ENCODE measurements around the gene CAMK1D. TPM values are rescaled to one million over a fixed set of nuclear protein-coding genes. Genes with fewer than 3 reads are reported as not detected.

CAMK1D gene
- total RNA-seq, 1 donor, result 11.2 TPM

DNA sequence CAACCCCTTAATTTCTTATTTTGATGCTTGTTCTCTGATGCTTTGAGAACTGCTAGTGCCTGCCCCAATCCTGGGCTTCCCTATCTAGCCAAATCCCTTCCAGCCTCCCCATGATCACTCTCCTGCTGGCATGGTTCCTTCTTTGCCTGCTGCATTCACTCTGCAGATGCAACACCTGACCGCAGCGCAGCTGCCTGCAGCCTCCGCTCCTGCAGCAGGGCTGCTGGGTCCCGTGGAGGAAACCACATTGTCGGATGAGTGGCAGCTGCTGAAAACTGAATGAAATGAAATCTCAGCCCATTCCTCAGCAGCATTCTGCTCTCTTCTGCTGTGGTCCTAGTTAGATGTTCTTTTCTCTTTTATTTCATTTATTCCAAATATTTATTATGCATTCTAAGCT is 331.9 kb downstream of the CAMK1D start:
- no peaks in the 10 kb centered on the region for H4K20me1 ChIP-seq (ENCODE audit: insufficient read depth, low read length)
- TF ChIP-seq, protein P1, sequence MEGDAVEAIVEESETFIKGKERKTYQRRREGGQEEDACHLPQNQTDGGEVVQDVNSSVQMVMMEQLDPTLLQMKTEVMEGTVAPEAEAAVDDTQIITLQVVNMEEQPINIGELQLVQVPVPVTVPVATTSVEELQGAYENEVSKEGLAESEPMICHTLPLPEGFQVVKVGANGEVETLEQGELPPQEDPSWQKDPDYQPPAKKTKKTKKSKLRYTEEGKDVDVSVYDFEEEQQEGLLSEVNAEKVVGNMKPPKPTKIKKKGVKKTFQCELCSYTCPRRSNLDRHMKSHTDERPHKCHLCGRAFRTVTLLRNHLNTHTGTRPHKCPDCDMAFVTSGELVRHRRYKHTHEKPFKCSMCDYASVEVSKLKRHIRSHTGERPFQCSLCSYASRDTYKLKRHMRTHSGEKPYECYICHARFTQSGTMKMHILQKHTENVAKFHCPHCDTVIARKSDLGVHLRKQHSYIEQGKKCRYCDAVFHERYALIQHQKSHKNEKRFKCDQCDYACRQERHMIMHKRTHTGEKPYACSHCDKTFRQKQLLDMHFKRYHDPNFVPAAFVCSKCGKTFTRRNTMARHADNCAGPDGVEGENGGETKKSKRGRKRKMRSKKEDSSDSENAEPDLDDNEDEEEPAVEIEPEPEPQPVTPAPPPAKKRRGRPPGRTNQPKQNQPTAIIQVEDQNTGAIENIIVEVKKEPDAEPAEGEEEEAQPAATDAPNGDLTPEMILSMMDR (IDR thresholded peaks at IDR 0.05; ENCODE audit: extremely low read depth, low read depth, low read length), result no peak
- no peak overlapping the region for H2AFZ ChIP-seq (ENCODE audit: low read length)
- H3K79me2 ChIP-seq (ENCODE audit: insufficient read depth, low read length), result no peaks in the 10 kb centered on the region
- H3K4me2 ChIP-seq (ENCODE audit: insufficient read depth, low read length), result no peak overlapping the region
- H3K27ac ChIP-seq (ENCODE audit: low read depth, low read length), result no peak overlapping the region
- DNase-seq (ENCODE audit: insufficient read length, low spot score, missing footprints), result no peak
- H3K36me3 ChIP-seq (ENCODE audit: insufficient read depth, low read length), result no peaks in the 10 kb centered on the region
- H3K4me3 ChIP-seq (ENCODE audit: insufficient read depth, low read length), result no peak overlapping the region
- H3K27me3 ChIP-seq (ENCODE audit: insufficient read depth, low read length), result no peaks in the 10 kb centered on the region
- no peaks in the 10 kb centered on the region for H3K4me1 ChIP-seq (ENCODE audit: insufficient read depth, low read length)
- no peaks in the 10 kb centered on the region for H3K9me3 ChIP-seq (ENCODE audit: low read depth, low read length)

DNA sequence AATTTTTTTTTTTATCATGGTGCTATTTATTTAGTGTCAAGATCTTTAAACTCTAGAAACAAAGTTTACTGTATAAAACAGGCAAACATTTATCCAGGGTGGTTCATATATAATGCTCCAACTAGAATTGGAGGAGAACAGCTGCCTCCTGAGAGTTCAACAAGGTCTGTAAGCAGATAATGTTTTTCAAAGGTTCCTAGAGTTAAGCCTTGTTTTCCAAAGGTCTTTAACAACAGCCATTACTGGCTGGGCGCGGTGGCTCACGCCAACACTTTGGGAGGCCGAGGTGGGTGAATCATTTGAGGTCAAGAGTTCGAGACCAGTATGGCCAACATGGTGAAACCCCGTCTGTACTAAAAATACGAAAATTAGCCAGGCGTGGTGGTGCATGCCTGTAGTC is 335.4 kb downstream of the CAMK1D start:
- H3K27ac ChIP-seq (ENCODE audit: low read depth, low read length), result no peak overlapping the region
- TF ChIP-seq, protein P1 (IDR thresholded peaks at IDR 0.05; ENCODE audit: extremely low read depth, low read depth, low read length), result no peak
- no peaks in the 10 kb centered on the region for H3K36me3 ChIP-seq (ENCODE audit: insufficient read depth, low read length)
- no peaks in the 10 kb centered on the region for H3K4me1 ChIP-seq (ENCODE audit: insufficient read depth, low read length)
- DNase-seq (ENCODE audit: insufficient read length, low spot score, missing footprints), result no peak
- H3K9me3 ChIP-seq (ENCODE audit: low read depth, low read length), result no peaks in the 10 kb centered on the region
- H3K79me2 ChIP-seq (ENCODE audit: insufficient read depth, low read length), result no peaks in the 10 kb centered on the region
- no peak overlapping the region for H2AFZ ChIP-seq (ENCODE audit: low read length)
- H3K4me3 ChIP-seq (ENCODE audit: insufficient read depth, low read length), result no peak overlapping the region
- H3K4me2 ChIP-seq (ENCODE audit: insufficient read depth, low read length), result no peak overlapping the region
- no peaks in the 10 kb centered on the region for H4K20me1 ChIP-seq (ENCODE audit: insufficient read depth, low read length)
- no peaks in the 10 kb centered on the region for H3K27me3 ChIP-seq (ENCODE audit: insufficient read depth, low read length)

DNA sequence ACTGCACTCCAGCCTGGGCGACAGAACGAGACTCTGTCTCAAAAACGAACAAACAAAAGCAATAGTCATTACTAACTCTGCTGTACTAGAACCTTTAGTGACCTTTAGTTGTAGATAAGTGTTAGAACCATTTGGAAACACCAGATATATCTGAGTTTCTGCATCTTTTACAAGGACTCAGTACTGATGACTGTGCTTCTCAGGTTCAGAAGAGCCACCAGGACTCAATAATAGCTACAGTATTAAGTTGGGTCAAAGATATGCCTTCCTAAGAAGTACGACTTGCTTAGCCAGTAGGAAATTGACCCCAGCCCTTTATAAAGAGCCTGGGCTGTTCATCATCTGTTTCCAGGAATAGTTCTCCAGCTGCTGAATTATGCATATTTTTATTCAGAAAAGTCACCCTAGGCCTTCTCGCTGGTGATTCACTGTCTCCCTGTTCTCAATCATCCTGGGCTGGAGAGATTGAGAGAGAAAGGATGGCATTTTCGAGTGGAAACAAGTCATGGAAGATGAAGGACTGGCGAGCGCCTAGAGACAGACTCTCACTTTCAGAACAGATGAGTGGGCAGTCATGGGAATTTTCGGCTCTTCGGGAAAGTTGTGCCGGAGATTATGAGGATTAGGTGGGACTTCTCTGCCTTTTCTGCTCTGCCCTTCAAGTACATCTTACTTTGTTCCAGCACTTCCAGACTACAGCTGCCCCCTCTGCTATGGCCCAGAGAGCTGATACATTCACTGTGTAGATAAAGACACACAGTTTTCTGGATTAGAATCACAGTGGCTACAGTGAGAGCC is 336.1 kb downstream of the CAMK1D start:
- no peak for DNase-seq (ENCODE audit: insufficient read length, low spot score, missing footprints)
- Histone ChIP-seq H3K4me3 (ENCODE audit: insufficient read depth, low read length) (no peak overlapping the region), H3K4me2 (ENCODE audit: insufficient read depth, low read length) (no peak overlapping the region), H3K9me3 (ENCODE audit: low read depth, low read length) (no peaks in the 10 kb centered on the region), H4K20me1 (ENCODE audit: insufficient read depth, low read length) (no peaks in the 10 kb centered on the region), H2AFZ (ENCODE audit: low read length) (no peak overlapping the region), H3K27me3 (ENCODE audit: insufficient read depth, low read length) (no peaks in the 10 kb centered on the region), H3K4me1 (ENCODE audit: insufficient read depth, low read length) (no peaks in the 10 kb centered on the region), H3K79me2 (ENCODE audit: insufficient read depth, low read length) (no peaks in the 10 kb centered on the region), H3K36me3 (ENCODE audit: insufficient read depth, low read length) (no peaks in the 10 kb centered on the region), H3K27ac (ENCODE audit: low read depth, low read length) (no peak overlapping the region)
- TF ChIP-seq, protein P1 (IDR thresholded peaks at IDR 0.05; ENCODE audit: extremely low read depth, low read depth, low read length), result no peak

DNA sequence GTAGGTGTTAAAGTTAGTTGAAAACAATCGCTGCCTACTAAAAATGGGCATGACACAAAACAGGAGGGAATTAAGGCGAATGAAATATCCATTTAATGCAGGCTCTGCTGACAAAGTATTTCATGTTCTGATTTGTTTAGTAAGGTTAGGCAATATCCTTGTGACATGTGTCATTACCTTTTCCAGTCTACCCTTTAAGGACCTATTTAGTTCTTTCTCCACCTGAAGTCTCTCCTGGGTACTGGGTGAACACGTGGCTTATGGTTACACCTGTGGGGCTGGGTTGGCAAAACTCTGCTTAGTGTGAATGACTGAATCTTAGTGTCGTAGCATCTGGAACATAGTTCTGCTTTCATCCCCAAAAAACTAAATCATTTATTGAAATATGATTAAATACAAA is 338.6 kb downstream of the CAMK1D start:
- Histone ChIP-seq H3K9me3 (ENCODE audit: low read depth, low read length) (no peaks in the 10 kb centered on the region), H3K4me3 (ENCODE audit: insufficient read depth, low read length) (no peak overlapping the region), H3K27ac (ENCODE audit: low read depth, low read length) (no peak overlapping the region), H3K4me1 (ENCODE audit: insufficient read depth, low read length) (no peaks in the 10 kb centered on the region), H3K79me2 (ENCODE audit: insufficient read depth, low read length) (no peaks in the 10 kb centered on the region), H3K4me2 (ENCODE audit: insufficient read depth, low read length) (no peak overlapping the region), H4K20me1 (ENCODE audit: insufficient read depth, low read length) (no peaks in the 10 kb centered on the region), H2AFZ (ENCODE audit: low read length) (no peak overlapping the region), H3K36me3 (ENCODE audit: insufficient read depth, low read length) (no peaks in the 10 kb centered on the region), H3K27me3 (ENCODE audit: insufficient read depth, low read length) (no peaks in the 10 kb centered on the region)
- TF ChIP-seq, protein P1 (IDR thresholded peaks at IDR 0.05; ENCODE audit: extremely low read depth, low read depth, low read length), result no peak
- DNase-seq (ENCODE audit: insufficient read length, low spot score, missing footprints), result no peak

Measured in osteoblast (primary cell).